H1 (cell line): Measurements from ENCODE around the gene LRRK1. TPM values are rescaled to one million over a fixed set of nuclear protein-coding genes. Genes with fewer than 3 reads are reported as not detected.

Experiments used
- CHD2 ChIP-seq: IDR thresholded peaks from 2 replicates; pipeline ENCODE4 v1.6.1; 2012; ENCODE audit warnings: low read length, improper control_type of control experiment
- CREB1 ChIP-seq: IDR thresholded peaks from 2 replicates; pipeline ENCODE4 v1.6.1; 2012; ENCODE audit warnings: inconsistent platforms
- NRF1 ChIP-seq: IDR thresholded peaks from 2 replicates; pipeline ENCODE4 v1.6.1; 2011; ENCODE audit warnings: mild to moderate bottlenecking, low read depth, low read length, improper control_type of control experiment
- POLR2AphosphoS5 ChIP-seq: IDR thresholded peaks from 2 replicates; pipeline ENCODE4 v1.6.1; 2011; ENCODE audit warnings: low read depth, low read length
- SIN3A ChIP-seq, 2 experiments: IDR thresholded peaks in 1 of 2; conservative IDR thresholded peaks in 1 of 2; 2 replicates each; pipeline ENCODE4 v1.6.1; 2011 to 2012; ENCODE audit warnings: low read length in 2 of 2, improper control_type of control experiment in 1 of 2, low read depth in 1 of 2, mild to moderate bottlenecking in 1 of 2
- polyA plus RNA-seq, 7 experiments: library from polyadenylated mRNA; depleted of rRNA in 3 of 7; stranded (reverse) in 5 of 7; unstranded in 2 of 7; fragments of >200 nt in 5 of 7; fragments of 200-250 nt in 2 of 7; gene quantifications; 1 replicate in 5 of 7; 2 replicates in 1 of 7; 4 replicates in 1 of 7; pipeline versions ENCODE4 v1.2.1 to v1.2.3, GENCODE V29; 2011 to 2013; ENCODE audit warnings: missing spikeins in 2 of 7, mixed read lengths in 2 of 7
- total RNA-seq: library from RNA; stranded (reverse); fragmentation: NEBNext Ultra II Directional; extraction: Animal tissue kit (Norgen Biotek cat#: 25700); gene quantifications from 2 replicates; pipeline ENCODE4 v1.2.1, GENCODE V29; 2021
- TF ChIP-seq, protein P1 (sequence below): IDR thresholded peaks from 2 replicates; pipeline ENCODE4 v1.6.1; 2012; ENCODE audit warnings: inconsistent platforms

Gene LRRK1
- total and polyA plus RNA-seq, 2 of the 8 experiments (the other 6 are each of a cell fraction or from before 2014, with no cell fraction given): 1.2 to 3.6 TPM

DNA sequence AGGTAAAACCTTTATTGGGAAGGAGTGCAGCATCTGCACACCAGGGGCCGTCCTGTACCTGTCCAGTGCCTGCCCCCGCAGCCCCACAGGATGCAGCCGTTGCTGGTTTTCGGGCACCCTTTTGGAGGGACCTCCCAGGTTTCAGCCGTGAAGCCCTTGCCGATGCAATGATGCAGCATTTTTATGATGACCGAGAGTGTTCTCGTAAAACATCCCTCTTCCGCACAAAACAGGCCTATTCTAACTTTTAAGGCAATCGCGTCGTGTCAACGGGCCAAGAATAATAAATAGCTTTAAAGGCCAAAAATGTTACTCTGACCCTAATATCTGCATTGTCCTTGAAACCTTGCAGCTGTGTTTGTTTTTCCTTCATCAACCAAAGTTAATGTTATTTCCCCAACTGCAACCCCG, 126.1 kb downstream of the LRRK1 start (continued):
- TF ChIP-seq SIN3A (conservative IDR thresholded peaks at IDR 0.05 in 1 of 2, IDR thresholded peaks at IDR 0.05 in 1 of 2; ENCODE audit: low read depth in 1 of 2, low read length in 2 of 2) (no peak), POLR2AphosphoS5 (no peak), CREB1 (no peak), NRF1 (no peak), CHD2 (no peak)
- TF ChIP-seq, protein P1, sequence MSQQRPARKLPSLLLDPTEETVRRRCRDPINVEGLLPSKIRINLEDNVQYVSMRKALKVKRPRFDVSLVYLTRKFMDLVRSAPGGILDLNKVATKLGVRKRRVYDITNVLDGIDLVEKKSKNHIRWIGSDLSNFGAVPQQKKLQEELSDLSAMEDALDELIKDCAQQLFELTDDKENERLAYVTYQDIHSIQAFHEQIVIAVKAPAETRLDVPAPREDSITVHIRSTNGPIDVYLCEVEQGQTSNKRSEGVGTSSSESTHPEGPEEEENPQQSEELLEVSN: no peak
- TF ChIP-seq, all 59 proteins: peak for 0
